ENCODE data around the gene AIFM2. TPM values are rescaled to one million over a fixed set of nuclear protein-coding genes. Genes with fewer than 3 reads are reported as not detected.

Gene AIFM2
- total and polyA plus RNA-seq, 10 of the 15 experiments (the other 5 are each of a cell fraction or from before 2014, with no cell fraction given), result 4.5 to 30.8 (median 15.6) TPM

- Histone ChIP-seq H3K79me2 (ENCODE audit: control insufficient read depth, insufficient read depth, low read length) (peaks cover 13% of the 10 kb centered on the region), H4K20me1 (ENCODE audit: control insufficient read depth, insufficient read depth) (no peaks in the 10 kb centered on the region), H3K4me2 (ENCODE audit: control insufficient read depth, insufficient read depth) (no peak overlapping the region), H3K4me1 (ENCODE audit: control insufficient read depth, insufficient read depth, low read length) (peaks cover 5% of the 10 kb centered on the region), H2AFZ (ENCODE audit: control insufficient read depth, low read depth, low read length) (no peak overlapping the region), H3K27ac (ENCODE audit: control insufficient read depth, insufficient read depth) (no peak overlapping the region), H3K9ac (ENCODE audit: control insufficient read depth, insufficient read depth, low read length) (no peak overlapping the region), H3K36me3 (ENCODE audit: control insufficient read depth in 2 of 2, insufficient read depth in 2 of 2, low read length in 1 of 2) (0 out of 4 replicates have a peak, but pooled peaks cover 0 to 2% of the 10 kb centered on the region in 2 experiments), H3K4me3 (no peak overlapping the region), H3K27me3 (replicated peaks in 1 of 2; ENCODE audit: control insufficient read depth in 2 of 2, insufficient read depth in 2 of 2, low read length in 1 of 2) (no peaks in the 10 kb centered on the region), H3K9me3 (replicated peaks; ENCODE audit: control insufficient read depth, insufficient read depth, low read length) (no peaks in the 10 kb centered on the region)
- WGBS (ENCODE audit: insufficient coverage, insufficient replicate concordance, low lambda C conversion rate, missing lambda C conversion rate), result 90% methylated on average over 9 of the region's 9 CpGs
- POLR2A ChIA-PET, result no interaction called here
- no TSS peak for BruUV-seq (replicated peaks)
- in situ Hi-C loops (cut with MboI), result no loop called here
- FAIRE-seq, result no peak
- ATAC-seq, result no peak
- SMC1A ChIA-PET (ENCODE audit: uncharacterized antibody, unreplicated experiment), result interaction anchor here (1.1 to 1.8 kb wide), 3 partner anchors 8 to 22 kb away, joined by 4 to 5 read pairs (median 4); partner anchors contain the start of gene TYSND1
- RAD21 ChIA-PET (ENCODE audit: unreplicated experiment), result no interaction called here
- DNase-seq (ENCODE audit: low read depth, low spot score), result no peak
- CTCF ChIA-PET, result interaction anchor here (1.4 to 2.3 kb wide), 2 partner anchors 8 to 21 kb away, joined by 14 to 16 read pairs; partner anchors contain the start of gene TYSND1
- intact Hi-C loops (cut with micrococcal nuclease; ENCODE audit: unreplicated experiment), result no loop called here
- TF ChIP-seq ZNF687 (IDR thresholded peaks at IDR 0.05) (no peak), POLR2AphosphoS5 (IDR thresholded peaks at IDR 0.05; ENCODE audit: low read length) (no peak), YBX1 (IDR thresholded peaks at IDR 0.05) (no peak), ZBED1 (IDR thresholded peaks at IDR 0.05; ENCODE audit: borderline replicate concordance) (no peak), PAX5 (IDR thresholded peaks at IDR 0.05; ENCODE audit: borderline replicate concordance, low read depth, low read length) (no peak), RUNX3 (IDR thresholded peaks at IDR 0.05; ENCODE audit: low read length) (no peak)
Observed at GRCh38 chr10:70137135-70137534, 4.5 kb upstream of the AIFM2 start.

Measured in GM12878 (cell line).